Activated T-cell treated with anti-CD3 and anti-CD28 coated beads, Interleukin-2, amount 50 U/mL, for 72 hours (primary cell): ENCODE data around the gene ASL. TPM values are rescaled to one million over a fixed set of nuclear protein-coding genes. Genes with fewer than 3 reads are reported as not detected.
"Not testable (repeated sequence)": the region's sequence is repeated elsewhere in the genome, so short reads cannot be mapped to it uniquely, and the experiment has no call there.

ENCODE experiments used
- ATAC-seq, 2 donors: fragments of 150-1000 bp; cut with Tn5 transposase; replicated peaks in 1 of 2; 2 replicates each; pipeline ENCODE4 v1.10.0; 2021; ENCODE audit warnings: moderate library complexity in 2 of 2, mild to moderate bottlenecking in 1 of 2
- DNase-seq, 2 donors: peaks; one replicate each; pipeline ENCODE4 v3.0.0; 2021 to 2022; ENCODE audit warnings: mixed read lengths in 1 of 2
- H3K27ac Mint-ChIP-seq: one replicate; pipeline ENCODE4 v1.8.0; 2022; ENCODE audit warnings: mild to moderate bottlenecking, moderate library complexity, mixed read lengths
- H3K27me3 Mint-ChIP-seq: one replicate; pipeline ENCODE4 v1.8.0; 2022; ENCODE audit warnings: low read depth, mixed read lengths
- H3K36me3 Mint-ChIP-seq, 2 donors: one replicate each; pipeline ENCODE4 v1.8.0; 2022; ENCODE audit warnings: mixed read lengths in 2 of 2, mild to moderate bottlenecking in 1 of 2; ENCODE audit not compliant: insufficient read depth in 2 of 2
- H3K4me1 Mint-ChIP-seq: one replicate; pipeline ENCODE4 v1.8.0; 2022; ENCODE audit warnings: low read depth, mixed read lengths
- H3K4me3 Mint-ChIP-seq, 2 donors: one replicate each; pipeline ENCODE4 v1.8.0; 2022; ENCODE audit warnings: mild to moderate bottlenecking in 2 of 2, mixed read lengths in 2 of 2, moderate library complexity in 2 of 2
- H3K9me3 Mint-ChIP-seq, 2 donors: one replicate each; pipeline ENCODE4 v1.8.0; 2022; ENCODE audit warnings: mixed read lengths in 2 of 2
- total RNA-seq, 2 donors: library from RNA; stranded (reverse); gene quantifications; one replicate each; pipeline ENCODE4 v1.2.3, GENCODE V29; 2022

The ASL gene
- total RNA-seq, 2 donors from 2014 or later, result 13.8 to 16.6 TPM

- H3K27me3 Mint-ChIP-seq, H3K9me3 Mint-ChIP-seq, DNase-seq, H3K36me3 Mint-ChIP-seq: not testable (repeated sequence)
- ATAC-seq, result peak; percentile 3 to 26
- Mint-ChIP-seq H3K4me1 (peaks cover 55% of the 10 kb centered on the region), H3K4me3 (peak overlapping the region; percentile 94 to 99), H3K27ac (peak overlapping the region; percentile 3)
These were observed 41.2 kb downstream of the ASL start for GRCh38 chr7:66116680-66117420.

GRCh38 chr7:66118603-66119002 is 43.0 kb downstream of the ASL start:
- Mint-ChIP-seq H3K27ac (peak overlapping the region; percentile 54), H3K27me3 (no peaks in the 10 kb centered on the region), H3K9me3 (no peaks in the 10 kb centered on the region), H3K36me3 (peaks cover 1 to 7% of the 10 kb centered on the region in 2 donors), H3K4me1 (peaks cover 55% of the 10 kb centered on the region), H3K4me3 (peak overlapping the region; percentile 22 to 60)
- ATAC-seq, result peak in 1 of 2 donors; percentile 28
- DNase-seq, result no peak

- DNase-seq, result no peak
- Mint-ChIP-seq H3K4me1 (peaks cover 51% of the 10 kb centered on the region), H3K36me3 (peaks cover 1 to 7% of the 10 kb centered on the region in 2 donors), H3K27me3 (no peaks in the 10 kb centered on the region), H3K9me3 (no peaks in the 10 kb centered on the region), H3K27ac (peak overlapping the region; percentile 54), H3K4me3 (peak overlapping the region in 1 of 2 donors; percentile 60)
- ATAC-seq, result no peak
These were observed 43.7 kb downstream of the ASL start for GRCh38 chr7:66119245-66119850.

GRCh38 chr7:66123175-66123528 is 47.5 kb downstream of the ASL start:
- H3K27ac Mint-ChIP-seq, result no peak overlapping the region
- peaks cover 41% of the 10 kb centered on the region for H3K4me1 Mint-ChIP-seq
- no peak for DNase-seq
- H3K9me3 Mint-ChIP-seq, result no peaks in the 10 kb centered on the region
- no peaks in the 10 kb centered on the region for H3K27me3 Mint-ChIP-seq
- no peak for ATAC-seq
- no peak overlapping the region for H3K4me3 Mint-ChIP-seq
- peaks cover 0 to 2% of the 10 kb centered on the region in 2 donors for H3K36me3 Mint-ChIP-seq

- not testable (repeated sequence) for ATAC-seq, H3K9me3 Mint-ChIP-seq, H3K27me3 Mint-ChIP-seq, DNase-seq, H3K36me3 Mint-ChIP-seq
- peaks cover 27% of the 10 kb centered on the region for H3K4me1 Mint-ChIP-seq
- peak overlapping the region in 1 of 2 donors; percentile 45 for H3K4me3 Mint-ChIP-seq
- H3K27ac Mint-ChIP-seq, result peak overlapping the region; percentile 97
These were observed 48.9 kb downstream of the ASL start for GRCh38 chr7:66124569-66124861.

- peaks cover 24% of the 10 kb centered on the region for H3K4me1 Mint-ChIP-seq
- peak in 1 of 2 donors; percentile 23 for ATAC-seq
These were observed 49.6 kb downstream of the ASL start for GRCh38 chr7:66125052-66125694.

GRCh38 chr7:66125781-66126352 is 50.2 kb downstream of the ASL start:
- H3K36me3 Mint-ChIP-seq, H3K9me3 Mint-ChIP-seq, H3K27me3 Mint-ChIP-seq: not testable (repeated sequence)
- Mint-ChIP-seq H3K4me1 (peaks cover 24% of the 10 kb centered on the region), H3K4me3 (peak overlapping the region in 1 of 2 donors; percentile 61), H3K27ac (peak overlapping the region; percentile 97)
- DNase-seq (peak in 1 of 2 donors; percentile 22), ATAC-seq (peak; percentile 81 to 96)

More at GRCh38 chr7:66125052-66125694, 49.6 kb downstream of the ASL start:
- Mint-ChIP-seq H3K27ac (peak overlapping the region; percentile 97), H3K4me3 (peak overlapping the region; percentile 10 to 61), H3K9me3 (no peaks in the 10 kb centered on the region), H3K36me3 (peaks cover 0 to 4% of the 10 kb centered on the region in 2 donors), H3K27me3 (no peaks in the 10 kb centered on the region)
- DNase-seq, result no peak

- H3K36me3 Mint-ChIP-seq, ATAC-seq, H3K4me3 Mint-ChIP-seq, H3K27me3 Mint-ChIP-seq, H3K27ac Mint-ChIP-seq, DNase-seq, H3K9me3 Mint-ChIP-seq: not testable (repeated sequence)
- peaks cover 25% of the 10 kb centered on the region for H3K4me1 Mint-ChIP-seq
These were observed 51.6 kb downstream of the ASL start for GRCh38 chr7:66127172-66127571.

- Mint-ChIP-seq H3K36me3 (peaks cover 3 to 35% of the 10 kb centered on the region in 2 donors), H3K27ac (no peak overlapping the region), H3K27me3 (no peaks in the 10 kb centered on the region), H3K4me1 (no peaks in the 10 kb centered on the region), H3K4me3 (no peak overlapping the region), H3K9me3 (no peaks in the 10 kb centered on the region)
- ATAC-seq, result no peak
- no peak for DNase-seq
These were observed 63.6 kb downstream of the ASL start for GRCh38 chr7:66138994-66139752.

- peaks cover 4 to 37% of the 10 kb centered on the region in 2 donors for H3K36me3 Mint-ChIP-seq
- no peak overlapping the region for H3K4me3 Mint-ChIP-seq
- no peaks in the 10 kb centered on the region for H3K9me3 Mint-ChIP-seq
- DNase-seq (no peak), ATAC-seq (no peak)
- H3K27ac Mint-ChIP-seq, result peak overlapping the region; percentile 39
- no peaks in the 10 kb centered on the region for H3K4me1 Mint-ChIP-seq
- H3K27me3 Mint-ChIP-seq, result no peaks in the 10 kb centered on the region
These were observed 65.3 kb downstream of the ASL start for GRCh38 chr7:66140924-66141323.

GRCh38 chr7:66142334-66142733 is 66.7 kb downstream of the ASL start:
- H3K27me3 Mint-ChIP-seq, result no peaks in the 10 kb centered on the region
- no peaks in the 10 kb centered on the region for H3K9me3 Mint-ChIP-seq
- DNase-seq (no peak), ATAC-seq (no peak)
- no peak overlapping the region for H3K4me3 Mint-ChIP-seq
- peaks cover 5 to 44% of the 10 kb centered on the region in 2 donors for H3K36me3 Mint-ChIP-seq
- H3K4me1 Mint-ChIP-seq, result peaks cover 7% of the 10 kb centered on the region
- H3K27ac Mint-ChIP-seq, result no peak overlapping the region

- Mint-ChIP-seq H3K27me3 (no peaks in the 10 kb centered on the region), H3K4me3 (no peak overlapping the region), H3K9me3 (no peaks in the 10 kb centered on the region), H3K4me1 (peaks cover 7% of the 10 kb centered on the region), H3K36me3 (peaks cover 5 to 41% of the 10 kb centered on the region in 2 donors), H3K27ac (no peak overlapping the region)
- DNase-seq (no peak), ATAC-seq (no peak)
These were observed 67.4 kb downstream of the ASL start for GRCh38 chr7:66142996-66143395.
